ENCODE data around the gene RBM14.

Gene RBM14

GRCh38 chr11:66591175-66591574 lies 25.3 kb upstream of the RBM14 start:
- no peak for TF ChIP-seq CTCF (conservative IDR thresholded peaks at IDR 0.05; ENCODE audit: control insufficient read depth, insufficient read depth, low read depth, low read length)
- DNase-seq (ENCODE audit: low read depth): no peak

GRCh38 chr11:66592457-66593302 lies 23.8 kb upstream of the RBM14 start, which contains the start of the genes CCDC87 and CCS:
Gene CCDC87, minus strand, starts transcription at chr11:66593063. Its CDS starts 48 bp downstream, at chr11:66593015.
Gene CCS, plus strand, starts transcription at chr11:66593185. Its CDS starts 77 bp downstream, at chr11:66593262.
- DNase-seq (ENCODE audit: low read depth): peak; percentile 92
- peak within 1 kb of the TSS; percentile 72 for H3K4me3 ChIP-seq (ENCODE audit: control insufficient read depth, low read depth, low read length)
- peak; percentile 57 for TF ChIP-seq CTCF (conservative IDR thresholded peaks at IDR 0.05; ENCODE audit: control insufficient read depth, insufficient read depth, low read depth, low read length)

More at GRCh38 chr11:66591175-66591574, 25.3 kb upstream of the RBM14 start:
- H3K4me3 ChIP-seq (ENCODE audit: control insufficient read depth, low read depth, low read length): no peak overlapping the region

- TF ChIP-seq CTCF (conservative IDR thresholded peaks at IDR 0.05; ENCODE audit: control insufficient read depth, insufficient read depth, low read depth, low read length): no peak
- H3K4me3 ChIP-seq (ENCODE audit: control insufficient read depth, low read depth, low read length): peak overlapping the region; percentile 72
- DNase-seq (ENCODE audit: low read depth): no peak
Measured at GRCh38 chr11:66593303-66593635, 23.2 kb upstream of the RBM14 start.

GRCh38 chr11:66593650-66594049 lies 22.8 kb upstream of the RBM14 start:
- H3K4me3 ChIP-seq (ENCODE audit: control insufficient read depth, low read depth, low read length): peak overlapping the region; percentile 72
- TF ChIP-seq CTCF (conservative IDR thresholded peaks at IDR 0.05; ENCODE audit: control insufficient read depth, insufficient read depth, low read depth, low read length): no peak
- DNase-seq (ENCODE audit: low read depth): no peak

- DNase-seq (ENCODE audit: low read depth): no peak
- TF ChIP-seq CTCF (conservative IDR thresholded peaks at IDR 0.05; ENCODE audit: control insufficient read depth, insufficient read depth, low read depth, low read length): no peak
- H3K4me3 ChIP-seq (ENCODE audit: control insufficient read depth, low read depth, low read length): no peak overlapping the region
Measured at GRCh38 chr11:66595245-66595904, 21.1 kb upstream of the RBM14 start.

- no peak for DNase-seq (ENCODE audit: low read depth)
- no peak overlapping the region for H3K4me3 ChIP-seq (ENCODE audit: control insufficient read depth, low read depth, low read length)
- no peak for TF ChIP-seq CTCF (conservative IDR thresholded peaks at IDR 0.05; ENCODE audit: control insufficient read depth, insufficient read depth, low read depth, low read length)
Measured at GRCh38 chr11:66598993-66599392, 17.4 kb upstream of the RBM14 start.
